ENCODE results near the gene ARMH3. TPM values are rescaled to one million over a fixed set of nuclear protein-coding genes. Genes with fewer than 3 reads are reported as not detected.

ARMH3 gene
- total and polyA plus RNA-seq, 10 of the 15 experiments (the other 5 are each of a cell fraction or from before 2014, with no cell fraction given): 13.0 to 33.0 (median 16.4) TPM

DNA sequence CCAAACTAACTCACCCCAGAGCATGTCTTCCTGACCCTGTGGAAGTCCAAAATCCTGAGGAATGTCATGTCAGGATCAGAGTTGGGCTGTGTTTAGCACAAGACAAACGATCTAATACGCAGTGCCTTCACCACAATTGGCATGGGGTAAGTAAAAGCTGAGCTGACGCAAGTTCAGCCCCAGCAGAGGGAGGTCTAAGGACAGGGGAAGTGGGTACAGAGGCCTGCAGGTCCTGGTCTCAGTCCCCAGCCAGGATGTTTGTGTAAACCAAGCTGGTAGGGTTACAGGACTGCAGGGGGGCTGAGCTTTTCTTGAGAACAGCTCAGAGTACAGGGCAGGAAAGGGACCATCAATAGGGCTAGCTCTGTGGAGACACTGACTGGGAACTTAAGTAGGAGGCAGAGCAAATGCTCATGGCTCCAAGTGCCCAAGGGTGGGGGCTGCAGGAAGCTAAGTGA lies 207.1 kb downstream of the ARMH3 start:
- no peak overlapping the region for H3K27ac ChIP-seq (ENCODE audit: control insufficient read depth, insufficient read depth)
- in situ Hi-C loops (cut with MboI) (no loop called here), intact Hi-C loops (cut with micrococcal nuclease; ENCODE audit: unreplicated experiment) (no loop called here)
- H3K4me3 ChIP-seq: no peak overlapping the region
- no peak overlapping the region for H2AFZ ChIP-seq (ENCODE audit: control insufficient read depth, low read depth, low read length)
- no peak overlapping the region for H3K4me2 ChIP-seq (ENCODE audit: control insufficient read depth, insufficient read depth)
- H3K9ac ChIP-seq (ENCODE audit: control insufficient read depth, insufficient read depth, low read length): no peak overlapping the region
- ATAC-seq: no peak
- BruUV-seq (replicated peaks): no TSS peak
- POLR2A ChIA-PET: no interaction called here
- H4K20me1 ChIP-seq (ENCODE audit: control insufficient read depth, insufficient read depth): no peaks in the 10 kb centered on the region
- no peaks in the 10 kb centered on the region for H3K27me3 ChIP-seq (replicated peaks in 1 of 2; ENCODE audit: control insufficient read depth in 2 of 2, insufficient read depth in 2 of 2, low read length in 1 of 2)
- TF ChIP-seq EGR1 (IDR thresholded peaks at IDR 0.05; ENCODE audit: borderline replicate concordance in 1 of 2, low read depth in 2 of 2, low read length in 2 of 2) (no peak), IRF3 (IDR thresholded peaks at IDR 0.05) (no peak), RAD21 (IDR thresholded peaks at IDR 0.05; ENCODE audit: insufficient read depth, low read depth, low read length) (0 out of 2 replicates have a peak, but pooled peaks have one; percentile 3), BCL11A (IDR thresholded peaks at IDR 0.05; ENCODE audit: low read depth, low read length) (no peak), BCLAF1 (IDR thresholded peaks at IDR 0.05) (no peak), PAX8 (IDR thresholded peaks at IDR 0.05) (no peak), SUZ12 (IDR thresholded peaks at IDR 0.05; ENCODE audit: unreplicated experiment) (no peak)
- TF ChIP-seq, protein P1, sequence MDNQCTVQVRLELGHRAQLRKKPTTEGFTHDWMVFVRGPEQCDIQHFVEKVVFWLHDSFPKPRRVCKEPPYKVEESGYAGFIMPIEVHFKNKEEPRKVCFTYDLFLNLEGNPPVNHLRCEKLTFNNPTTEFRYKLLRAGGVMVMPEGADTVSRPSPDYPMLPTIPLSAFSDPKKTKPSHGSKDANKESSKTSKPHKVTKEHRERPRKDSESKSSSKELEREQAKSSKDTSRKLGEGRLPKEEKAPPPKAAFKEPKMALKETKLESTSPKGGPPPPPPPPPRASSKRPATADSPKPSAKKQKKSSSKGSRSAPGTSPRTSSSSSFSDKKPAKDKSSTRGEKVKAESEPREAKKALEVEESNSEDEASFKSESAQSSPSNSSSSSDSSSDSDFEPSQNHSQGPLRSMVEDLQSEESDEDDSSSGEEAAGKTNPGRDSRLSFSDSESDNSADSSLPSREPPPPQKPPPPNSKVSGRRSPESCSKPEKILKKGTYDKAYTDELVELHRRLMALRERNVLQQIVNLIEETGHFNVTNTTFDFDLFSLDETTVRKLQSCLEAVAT (IDR thresholded peaks at IDR 0.05): no peak
- DNase-seq (ENCODE audit: low read depth, low spot score): no peak
- no peaks in the 10 kb centered on the region for H3K4me1 ChIP-seq (ENCODE audit: control insufficient read depth, insufficient read depth, low read length)
- peaks cover 5 to 6% of the 10 kb centered on the region in 2 experiments; a peak in 2 of 4 replicates for H3K36me3 ChIP-seq (ENCODE audit: control insufficient read depth in 2 of 2, insufficient read depth in 2 of 2, low read length in 1 of 2)
- CTCF ChIA-PET: interaction anchor here (3.8 to 17.0 kb wide), 3 partner anchors 9 to 161 kb away, joined by 22 to 398 read pairs (median 143); partner anchors contain the start of gene KCNIP2
- FAIRE-seq: no peak
- SMC1A ChIA-PET (ENCODE audit: uncharacterized antibody, unreplicated experiment): interaction anchor here (0.8 to 2.5 kb wide), 3 partner anchors 39 to 161 kb away, joined by 3 to 8 read pairs (median 3); no protein-coding TSS in a partner anchor
- H3K9me3 ChIP-seq (replicated peaks; ENCODE audit: control insufficient read depth, insufficient read depth, low read length): no peaks in the 10 kb centered on the region
- 96% methylated on average over 3 of the region's 3 CpGs for WGBS (ENCODE audit: insufficient coverage, insufficient replicate concordance, low lambda C conversion rate, missing lambda C conversion rate)
- H3K79me2 ChIP-seq (ENCODE audit: control insufficient read depth, insufficient read depth, low read length): no peaks in the 10 kb centered on the region
- RAD21 ChIA-PET (ENCODE audit: unreplicated experiment): interaction anchor here (1.5 kb wide), 1 partner anchor 39 kb away, joined by 5 read pairs; no protein-coding TSS in a partner anchor
